ENCODE results near the gene TLCD3A. TPM values are rescaled to one million over a fixed set of nuclear protein-coding genes. Genes with fewer than 3 reads are reported as not detected.

TLCD3A gene
- total and polyA plus RNA-seq, 9 of the 15 experiments (the other 6 are each of a cell fraction or from before 2014, with no cell fraction given) = 1.3 to 13.5 (median 7.3) TPM

DNA sequence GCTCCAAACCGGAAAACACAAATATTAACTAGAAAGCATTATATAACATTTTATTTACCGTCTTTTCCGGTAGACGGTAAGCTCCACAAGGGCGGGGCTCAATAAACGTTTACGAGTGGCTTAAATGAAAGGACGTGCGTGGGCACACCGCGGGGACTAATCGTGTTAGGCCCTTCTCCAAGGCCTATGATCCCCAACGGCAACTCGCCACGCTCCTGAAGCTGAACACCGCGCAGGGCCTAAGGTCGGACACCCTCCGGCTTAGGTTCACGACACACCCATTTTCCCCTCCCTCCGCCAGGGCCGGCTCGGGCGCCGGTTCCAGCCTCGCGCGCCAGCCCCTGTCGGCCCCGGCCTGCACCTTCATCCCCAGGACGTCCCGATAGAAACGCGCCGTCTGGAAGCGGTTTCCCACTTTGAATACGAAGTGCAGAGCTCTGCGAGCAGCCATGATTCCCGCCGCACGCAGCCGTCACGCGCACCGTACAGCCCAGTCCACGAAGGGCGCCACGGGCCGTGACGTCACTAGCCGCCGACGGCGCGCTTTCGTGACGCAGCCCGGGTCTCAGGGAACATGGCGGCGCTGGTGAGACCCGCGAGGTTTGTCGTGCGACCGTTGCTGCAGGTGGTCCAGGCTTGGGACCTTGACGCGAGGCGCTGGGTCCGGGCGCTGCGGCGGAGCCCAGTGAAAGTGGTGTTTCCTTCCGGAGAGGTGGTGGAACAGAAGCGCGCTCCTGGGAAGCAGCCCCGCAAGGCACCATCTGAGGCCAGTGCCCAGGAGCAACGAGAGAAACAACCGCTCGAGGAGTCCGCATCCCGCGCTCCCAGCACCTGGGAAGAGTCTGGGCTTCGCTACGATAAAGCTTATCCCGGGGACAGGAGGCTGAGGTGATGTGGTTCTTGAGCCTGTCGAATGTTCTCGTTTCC, 49.7 kb downstream of the TLCD3A start, which contains the start of the genes GLOD4 and MRM3 (continued):
- TF ChIP-seq MXD1 (CRISPR knock-in tag; IDR thresholded peaks at IDR 0.05; ENCODE audit: borderline replicate concordance, poor library complexity, severe bottlenecking) (peak; percentile 89), ZNF224 (CRISPR knock-in tag; IDR thresholded peaks at IDR 0.05) (no peak), ZBTB7A (IDR thresholded peaks at IDR 0.05; ENCODE audit: borderline replicate concordance, control insufficient read depth, low read depth, low read length) (peak; percentile 89), SAFB (IDR thresholded peaks at IDR 0.05; ENCODE audit: borderline replicate concordance, low read depth, low read length) (peak; percentile 83), NR2C2 (CRISPR knock-in tag; IDR thresholded peaks at IDR 0.05) (no peak; the same call in 1 of the 2 replicates), NR2C2 (tag; IDR thresholded peaks at IDR 0.05) (peak; percentile 84), TAF7 (tag; IDR thresholded peaks at IDR 0.05) (peak; percentile 65; the same call in 1 of the 2 replicates), SIN3A (IDR thresholded peaks at IDR 0.05; ENCODE audit: borderline replicate concordance in 2 of 2, control insufficient read depth in 1 of 2, low read depth in 2 of 2, low read length in 2 of 2) (peak; percentile 89 to 91; a peak in 2 of 4 replicates), KDM1A (IDR thresholded peaks at IDR 0.05) (no peak), THRAP3 (IDR thresholded peaks at IDR 0.05; ENCODE audit: borderline replicate concordance) (no peak), CBX1 (IDR thresholded peaks at IDR 0.05; ENCODE audit: low read depth) (no peak; the same call in 1 of the 2 replicates), CBX8 (IDR thresholded peaks at IDR 0.05; ENCODE audit: borderline replicate concordance, extremely low read depth, low read depth, low read length, poor library complexity, severe bottlenecking) (no peak), BRD4 (IDR thresholded peaks at IDR 0.05) (no peak), SIN3B (IDR thresholded peaks at IDR 0.05; ENCODE audit: low read depth) (peak; percentile 99), HCFC1 (IDR thresholded peaks at IDR 0.05; ENCODE audit: low read depth, low read length) (peak; percentile 83), NR4A1 (CRISPR knock-in tag; IDR thresholded peaks at IDR 0.05) (no peak), NR4A1 (tag; IDR thresholded peaks at IDR 0.05) (0 out of 2 replicates have a peak, but pooled peaks have one; percentile 23), L3MBTL2 (IDR thresholded peaks at IDR 0.05) (peak; percentile 73; the same call in 1 of the 2 replicates)
- TF ChIP-seq, protein P1, sequence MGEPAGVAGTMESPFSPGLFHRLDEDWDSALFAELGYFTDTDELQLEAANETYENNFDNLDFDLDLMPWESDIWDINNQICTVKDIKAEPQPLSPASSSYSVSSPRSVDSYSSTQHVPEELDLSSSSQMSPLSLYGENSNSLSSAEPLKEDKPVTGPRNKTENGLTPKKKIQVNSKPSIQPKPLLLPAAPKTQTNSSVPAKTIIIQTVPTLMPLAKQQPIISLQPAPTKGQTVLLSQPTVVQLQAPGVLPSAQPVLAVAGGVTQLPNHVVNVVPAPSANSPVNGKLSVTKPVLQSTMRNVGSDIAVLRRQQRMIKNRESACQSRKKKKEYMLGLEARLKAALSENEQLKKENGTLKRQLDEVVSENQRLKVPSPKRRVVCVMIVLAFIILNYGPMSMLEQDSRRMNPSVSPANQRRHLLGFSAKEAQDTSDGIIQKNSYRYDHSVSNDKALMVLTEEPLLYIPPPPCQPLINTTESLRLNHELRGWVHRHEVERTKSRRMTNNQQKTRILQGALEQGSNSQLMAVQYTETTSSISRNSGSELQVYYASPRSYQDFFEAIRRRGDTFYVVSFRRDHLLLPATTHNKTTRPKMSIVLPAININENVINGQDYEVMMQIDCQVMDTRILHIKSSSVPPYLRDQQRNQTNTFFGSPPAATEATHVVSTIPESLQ (CRISPR knock-in tag; IDR thresholded peaks at IDR 0.05) = no peak
- TF ChIP-seq, protein P2, sequence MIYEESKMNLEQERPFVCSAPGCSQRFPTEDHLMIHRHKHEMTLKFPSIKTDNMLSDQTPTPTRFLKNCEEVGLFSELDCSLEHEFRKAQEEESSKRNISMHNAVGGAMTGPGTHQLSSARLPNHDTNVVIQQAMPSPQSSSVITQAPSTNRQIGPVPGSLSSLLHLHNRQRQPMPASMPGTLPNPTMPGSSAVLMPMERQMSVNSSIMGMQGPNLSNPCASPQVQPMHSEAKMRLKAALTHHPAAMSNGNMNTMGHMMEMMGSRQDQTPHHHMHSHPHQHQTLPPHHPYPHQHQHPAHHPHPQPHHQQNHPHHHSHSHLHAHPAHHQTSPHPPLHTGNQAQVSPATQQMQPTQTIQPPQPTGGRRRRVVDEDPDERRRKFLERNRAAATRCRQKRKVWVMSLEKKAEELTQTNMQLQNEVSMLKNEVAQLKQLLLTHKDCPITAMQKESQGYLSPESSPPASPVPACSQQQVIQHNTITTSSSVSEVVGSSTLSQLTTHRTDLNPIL (CRISPR knock-in tag; IDR thresholded peaks at IDR 0.05) = no peak

All from K562 (cell line).